Measurements from ENCODE around the gene NEUROD1.

NEUROD1 gene

DNA sequence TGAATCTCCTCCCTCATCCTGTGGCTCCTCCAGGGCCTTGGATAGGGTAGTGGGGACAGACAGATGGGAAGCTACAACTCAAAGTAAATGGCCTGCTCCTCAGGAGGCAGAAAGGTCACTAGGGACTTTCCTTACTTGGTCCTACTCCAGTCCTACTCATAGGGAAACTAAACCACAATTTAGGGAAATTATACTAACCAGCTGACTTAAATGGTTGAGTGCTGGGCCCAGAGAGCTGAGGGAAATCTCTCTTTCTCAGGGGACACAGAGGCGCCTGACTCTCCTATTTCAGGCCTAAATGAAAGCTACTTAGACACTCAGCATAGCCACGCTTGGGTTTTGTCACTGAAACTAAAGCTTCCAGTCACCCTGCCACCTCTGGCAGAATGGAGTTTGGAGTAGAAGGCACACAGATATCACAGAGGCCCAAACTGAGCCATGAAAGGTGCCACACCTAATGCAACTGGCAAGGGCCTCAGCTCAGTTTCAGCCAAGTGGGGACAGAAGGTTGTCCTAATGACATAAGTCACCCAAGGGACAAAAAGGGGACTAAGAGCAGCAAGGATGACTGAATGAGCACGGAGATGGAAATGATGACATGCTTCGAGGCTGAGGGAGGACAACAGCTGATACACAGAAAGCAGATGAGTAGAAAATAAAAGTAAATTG lies 47.5 kb downstream of the NEUROD1 start:
- no peak for DNase-seq (ENCODE audit: low spot score)

DNA sequence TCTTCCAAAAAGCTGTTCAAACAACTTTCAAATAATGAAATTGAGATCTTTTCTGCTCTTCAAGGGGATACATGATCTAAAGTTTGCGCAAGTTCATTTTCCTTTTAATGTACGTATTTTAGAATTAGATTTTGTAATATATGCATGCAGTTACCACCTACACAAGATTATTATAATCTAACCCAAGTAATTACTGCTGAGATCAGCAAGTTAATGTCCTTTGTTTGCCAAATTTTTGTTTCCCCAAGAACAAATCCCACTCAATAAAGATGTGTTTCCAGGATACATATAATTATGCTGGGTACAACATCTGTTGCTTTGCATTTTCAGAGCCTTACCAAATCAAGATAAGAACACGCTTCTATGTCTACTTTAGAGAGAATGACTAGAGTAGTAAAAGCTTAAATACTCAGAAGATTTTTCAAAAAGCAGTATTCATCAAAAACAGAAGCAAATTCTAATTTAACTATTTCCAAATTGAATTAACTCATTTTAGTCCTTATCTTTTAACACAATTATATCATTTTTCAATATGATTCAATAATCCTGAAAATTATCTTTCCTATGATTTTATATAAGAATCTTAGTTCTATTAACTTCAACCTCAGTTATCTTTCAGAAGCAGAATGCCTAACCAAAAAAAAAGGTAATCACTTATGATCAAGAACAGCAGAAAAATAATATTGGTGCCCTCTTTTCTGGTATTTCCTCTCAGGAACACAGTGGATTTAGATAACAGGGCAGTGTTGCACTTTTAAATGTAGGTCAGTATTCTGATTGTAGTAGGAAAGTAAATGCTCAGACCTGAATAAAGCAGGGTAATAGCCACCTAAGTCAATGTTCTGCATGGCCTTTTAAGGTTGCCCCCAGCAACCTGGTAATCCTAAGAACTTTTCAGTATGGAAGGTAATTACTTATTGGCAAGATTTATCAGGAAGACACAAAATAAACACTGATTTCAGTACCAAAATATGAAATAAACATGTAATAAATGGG lies 51.4 kb downstream of the NEUROD1 start:
- no peak for DNase-seq (ENCODE audit: low spot score)

DNA sequence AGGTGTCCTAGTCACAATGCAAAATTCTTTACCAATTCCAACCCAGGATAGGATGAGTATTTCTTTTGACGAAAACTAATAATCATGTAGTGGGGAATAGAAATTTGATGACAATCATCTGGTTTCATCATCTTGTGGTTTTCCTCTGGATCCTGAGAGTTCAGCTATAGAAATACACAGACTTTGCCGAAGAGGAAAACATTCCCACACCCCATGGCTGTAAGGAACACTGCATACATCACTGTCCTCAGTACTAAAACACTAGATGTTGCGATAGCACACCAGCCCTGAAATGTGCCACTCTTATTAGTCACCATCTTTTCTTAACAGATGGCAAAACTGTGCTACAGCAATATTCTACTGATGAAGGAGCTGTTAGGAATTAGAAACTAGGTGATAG lies 52.8 kb downstream of the NEUROD1 start:
- DNase-seq (ENCODE audit: low spot score): no peak

DNA sequence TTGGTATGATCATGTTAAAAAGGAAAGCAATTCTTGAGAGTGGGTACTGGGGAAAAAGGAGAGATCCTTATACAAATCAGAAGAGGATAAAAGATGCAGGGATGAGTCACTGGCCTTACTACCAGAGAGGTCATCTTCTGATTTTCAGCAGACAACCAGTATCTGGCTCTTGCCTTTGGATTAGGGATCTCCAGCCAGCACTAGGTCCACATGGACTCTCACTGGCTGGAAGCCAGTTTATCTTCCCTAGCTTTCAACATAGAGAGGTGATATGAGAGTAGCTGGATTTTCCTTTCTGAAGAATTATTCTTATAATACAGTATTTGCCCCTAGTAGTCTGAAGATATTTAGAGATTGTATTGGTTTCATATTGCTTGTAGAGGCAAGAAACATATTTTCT lies 53.6 kb downstream of the NEUROD1 start:
- DNase-seq (ENCODE audit: low spot score): no peak

Data from hepatic stellate cell (primary cell).